Activated T-cell treated with anti-CD3 and anti-CD28 coated beads, Interleukin-2, amount 50 U/mL, for 72 hours (primary cell): ENCODE results near the gene PPFIBP1. TPM values are rescaled to one million over a fixed set of nuclear protein-coding genes. Genes with fewer than 3 reads are reported as not detected.
"Not testable (repeated sequence)": the region's sequence is repeated elsewhere in the genome, so short reads cannot be mapped to it uniquely, and the experiment has no call there.

Experiments used
- ATAC-seq, 2 donors: fragments of 150-1000 bp; cut with Tn5 transposase; replicated peaks in 1 of 2; 2 replicates each; pipeline ENCODE4 v1.10.0; 2021; ENCODE audit warnings: moderate library complexity in 2 of 2, mild to moderate bottlenecking in 1 of 2
- DNase-seq, 2 donors: peaks; one replicate each; pipeline ENCODE4 v3.0.0; 2021 to 2022; ENCODE audit warnings: mixed read lengths in 1 of 2
- H3K27ac Mint-ChIP-seq: one replicate; pipeline ENCODE4 v1.8.0; 2022; ENCODE audit warnings: mild to moderate bottlenecking, moderate library complexity, mixed read lengths
- H3K27me3 Mint-ChIP-seq: one replicate; pipeline ENCODE4 v1.8.0; 2022; ENCODE audit warnings: low read depth, mixed read lengths
- H3K36me3 Mint-ChIP-seq, 2 donors: one replicate each; pipeline ENCODE4 v1.8.0; 2022; ENCODE audit warnings: mixed read lengths in 2 of 2, mild to moderate bottlenecking in 1 of 2; ENCODE audit not compliant: insufficient read depth in 2 of 2
- H3K4me1 Mint-ChIP-seq: one replicate; pipeline ENCODE4 v1.8.0; 2022; ENCODE audit warnings: low read depth, mixed read lengths
- H3K4me3 Mint-ChIP-seq, 2 donors: one replicate each; pipeline ENCODE4 v1.8.0; 2022; ENCODE audit warnings: mild to moderate bottlenecking in 2 of 2, mixed read lengths in 2 of 2, moderate library complexity in 2 of 2
- H3K9me3 Mint-ChIP-seq, 2 donors: one replicate each; pipeline ENCODE4 v1.8.0; 2022; ENCODE audit warnings: mixed read lengths in 2 of 2
- total RNA-seq, 2 donors: library from RNA; stranded (reverse); gene quantifications; one replicate each; pipeline ENCODE4 v1.2.3, GENCODE V29; 2022

The PPFIBP1 gene
- total RNA-seq, 2 donors from 2014 or later = 7.5 to 8.1 TPM

DNA sequence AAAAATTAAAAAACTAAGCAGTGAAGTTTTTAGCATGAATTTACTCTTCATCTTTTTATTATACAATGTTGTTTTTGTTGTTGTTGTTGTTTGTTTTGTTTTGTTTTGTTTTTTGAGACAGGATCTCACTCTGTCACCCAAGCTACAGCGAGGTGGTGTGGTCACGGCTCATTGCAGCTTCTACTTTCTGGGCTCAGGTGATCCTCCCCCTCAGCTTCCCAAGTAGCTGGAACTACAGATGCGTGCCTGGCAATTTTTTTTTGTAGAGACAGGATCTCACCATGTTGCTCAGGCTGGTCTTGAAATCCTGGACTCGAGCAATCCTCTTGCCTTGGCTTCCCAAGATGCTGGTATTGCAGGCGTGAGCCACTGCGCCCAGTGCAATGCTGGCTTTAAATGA lies 11.3 kb downstream of the PPFIBP1 start:
- no peak for ATAC-seq
- DNase-seq = no peak
- Mint-ChIP-seq H3K9me3 (no peaks in the 10 kb centered on the region), H3K4me1 (peaks cover 46% of the 10 kb centered on the region), H3K27ac (no peak overlapping the region), H3K4me3 (no peak overlapping the region), H3K27me3 (peaks cover 12% of the 10 kb centered on the region), H3K36me3 (no peaks in the 10 kb centered on the region)

- Mint-ChIP-seq H3K27ac (no peak overlapping the region), H3K4me1 (peaks cover 41% of the 10 kb centered on the region), H3K36me3 (no peaks in the 10 kb centered on the region), H3K27me3 (peaks cover 6% of the 10 kb centered on the region), H3K4me3 (no peak overlapping the region), H3K9me3 (no peaks in the 10 kb centered on the region)
- ATAC-seq (no peak), DNase-seq (no peak)
Observed at GRCh38 chr12:27537855-27538675, 14.1 kb downstream of the PPFIBP1 start.

DNA sequence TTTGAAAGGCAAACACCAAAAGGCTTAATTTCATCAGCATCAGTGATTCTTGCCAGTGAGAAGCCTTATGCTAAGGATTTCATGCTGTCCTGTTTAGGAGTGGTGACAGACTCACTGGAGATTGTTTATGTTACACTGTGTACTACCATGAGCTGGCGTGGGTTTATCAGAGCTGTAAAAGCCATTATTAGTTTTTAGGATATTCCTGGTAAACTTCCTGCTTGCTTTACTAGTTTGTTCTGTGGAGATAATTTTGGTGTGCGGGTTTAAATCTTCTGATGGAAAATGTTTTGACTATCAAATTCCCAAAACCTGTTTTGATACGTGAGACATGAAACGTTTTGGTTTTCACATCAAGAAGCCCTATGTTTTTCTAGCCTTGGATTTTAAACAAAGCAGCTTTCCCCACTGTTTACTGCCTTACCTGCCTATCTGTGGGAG lies 15.2 kb downstream of the PPFIBP1 start:
- Mint-ChIP-seq H3K27me3 (peaks cover 6% of the 10 kb centered on the region), H3K9me3 (no peaks in the 10 kb centered on the region), H3K4me3 (no peak overlapping the region), H3K27ac (no peak overlapping the region), H3K4me1 (peaks cover 31% of the 10 kb centered on the region), H3K36me3 (peaks cover 0 to under 1% of the 10 kb centered on the region in 2 donors)
- no peak for DNase-seq
- ATAC-seq = no peak

DNA sequence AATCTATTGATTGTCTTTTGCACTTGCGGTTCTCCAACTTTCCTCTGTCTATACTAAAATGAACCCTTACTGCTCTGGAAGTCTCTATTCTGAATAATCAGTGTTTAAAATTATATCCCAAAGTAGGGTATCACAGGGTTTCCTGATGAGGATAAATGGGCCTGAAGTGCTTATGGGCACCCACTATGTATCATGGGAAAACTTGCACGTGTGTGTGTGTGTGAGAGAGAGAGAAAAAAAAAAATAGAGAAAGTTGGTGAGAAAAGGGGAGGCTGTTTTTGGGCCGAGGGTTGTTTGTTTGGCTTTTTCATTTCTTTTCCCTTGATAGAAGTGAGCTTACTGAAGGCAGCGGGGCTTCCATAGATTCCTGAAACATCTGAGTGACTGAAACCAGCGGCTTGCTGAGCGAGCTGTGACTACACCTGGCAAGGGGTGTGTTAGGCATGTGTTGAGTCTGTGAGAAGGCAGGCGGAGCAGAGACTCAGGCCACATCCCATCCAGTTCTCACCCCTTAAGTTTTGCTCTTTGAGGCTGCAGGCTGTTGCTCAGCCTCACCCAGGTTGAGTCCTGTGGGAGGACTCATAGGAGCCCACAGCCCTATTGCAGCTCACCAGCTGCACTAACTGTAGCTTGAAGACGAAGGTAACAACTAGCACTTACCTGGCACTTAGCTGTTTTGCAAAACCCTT lies 17.2 kb downstream of the PPFIBP1 start:
- Mint-ChIP-seq H3K4me1 (peaks cover 13% of the 10 kb centered on the region), H3K9me3 (peaks cover 0 to 3% of the 10 kb centered on the region in 2 donors), H3K27ac (no peak overlapping the region), H3K36me3 (peaks cover 0 to 2% of the 10 kb centered on the region in 2 donors), H3K4me3 (no peak overlapping the region), H3K27me3 (peaks cover 6% of the 10 kb centered on the region)
- ATAC-seq (no peak), DNase-seq (no peak)

DNA sequence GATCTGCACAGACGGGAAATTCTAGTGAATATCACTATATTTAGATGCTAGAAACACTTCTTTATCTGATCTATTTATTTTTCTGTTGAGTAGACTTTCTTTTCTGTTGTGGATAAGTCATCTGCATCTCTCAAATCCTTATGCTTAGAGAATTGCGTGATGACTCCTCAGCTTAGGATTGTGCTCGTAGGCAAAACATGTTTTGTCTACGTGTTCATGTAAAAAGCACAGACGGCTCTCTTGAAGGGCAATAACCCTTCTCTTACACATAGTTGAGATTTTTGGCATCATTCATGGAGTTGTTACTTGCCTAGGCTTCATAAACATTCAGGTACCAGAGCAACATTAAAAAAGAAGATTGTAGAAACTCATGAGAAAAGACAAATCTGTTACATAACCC lies 18.6 kb downstream of the PPFIBP1 start:
- H3K27ac Mint-ChIP-seq = no peak overlapping the region
- DNase-seq = no peak
- peaks cover 11% of the 10 kb centered on the region for H3K4me1 Mint-ChIP-seq
- no peak for ATAC-seq
- H3K9me3 Mint-ChIP-seq = peaks cover 0 to 3% of the 10 kb centered on the region in 2 donors
- peaks cover 0 to 2% of the 10 kb centered on the region in 2 donors for H3K36me3 Mint-ChIP-seq
- H3K27me3 Mint-ChIP-seq = peaks cover 14% of the 10 kb centered on the region
- H3K4me3 Mint-ChIP-seq = no peak overlapping the region

GRCh38 chr12:27544858-27545257 lies 20.9 kb downstream of the PPFIBP1 start:
- not testable (repeated sequence) for H3K27ac Mint-ChIP-seq, ATAC-seq, H3K9me3 Mint-ChIP-seq, H3K36me3 Mint-ChIP-seq, DNase-seq, H3K4me3 Mint-ChIP-seq
- Mint-ChIP-seq H3K4me1 (peaks cover 16% of the 10 kb centered on the region), H3K27me3 (peaks cover 26% of the 10 kb centered on the region)

DNA sequence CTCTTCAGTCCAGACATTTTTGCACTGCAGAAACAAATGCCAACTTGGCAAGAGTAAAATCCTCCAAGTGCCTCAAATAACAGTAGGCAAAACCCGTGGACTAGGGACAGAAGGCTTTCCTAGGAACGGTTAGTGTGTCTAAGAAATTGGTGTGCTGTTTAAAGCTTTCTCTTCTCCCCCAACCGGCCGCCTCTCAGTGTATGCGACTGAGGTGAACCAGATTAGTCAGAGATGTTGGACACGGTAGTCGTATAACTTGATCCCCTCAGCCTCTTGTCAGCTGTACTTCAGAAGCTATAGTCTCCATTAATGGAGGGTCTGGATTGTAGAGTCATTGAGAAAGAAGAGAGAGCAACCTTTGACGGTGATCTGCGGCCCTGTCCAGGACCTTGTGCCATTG lies 21.7 kb downstream of the PPFIBP1 start:
- Mint-ChIP-seq H3K36me3 (peaks cover 0 to 2% of the 10 kb centered on the region in 2 donors), H3K4me1 (peaks cover 16% of the 10 kb centered on the region), H3K4me3 (no peak overlapping the region), H3K27ac (no peak overlapping the region), H3K27me3 (peaks cover 26% of the 10 kb centered on the region), H3K9me3 (peaks cover 0 to 3% of the 10 kb centered on the region in 2 donors)
- DNase-seq (no peak), ATAC-seq (no peak)

GRCh38 chr12:27547592-27547991 lies 23.6 kb downstream of the PPFIBP1 start:
- H3K27me3 Mint-ChIP-seq = peaks cover 31% of the 10 kb centered on the region
- H3K9me3 Mint-ChIP-seq = peaks cover 0 to 3% of the 10 kb centered on the region in 2 donors
- ATAC-seq = no peak
- peaks cover 14% of the 10 kb centered on the region for H3K4me1 Mint-ChIP-seq
- peaks cover 0 to 2% of the 10 kb centered on the region in 2 donors for H3K36me3 Mint-ChIP-seq
- H3K4me3 Mint-ChIP-seq = no peak overlapping the region
- H3K27ac Mint-ChIP-seq = no peak overlapping the region
- no peak for DNase-seq

GRCh38 chr12:27548301-27549199 lies 24.5 kb downstream of the PPFIBP1 start:
- no peak overlapping the region for H3K4me3 Mint-ChIP-seq
- peaks cover 0 to 3% of the 10 kb centered on the region in 2 donors for H3K9me3 Mint-ChIP-seq
- DNase-seq (no peak), ATAC-seq (peak in 1 of 2 donors; percentile 11)
- H3K4me1 Mint-ChIP-seq = peaks cover 23% of the 10 kb centered on the region
- H3K27me3 Mint-ChIP-seq = peaks cover 40% of the 10 kb centered on the region
- no peak overlapping the region for H3K27ac Mint-ChIP-seq
- peaks cover 0 to 2% of the 10 kb centered on the region in 2 donors for H3K36me3 Mint-ChIP-seq

GRCh38 chr12:27549236-27549800 lies 25.3 kb downstream of the PPFIBP1 start:
- no peak for ATAC-seq
- H3K4me3 Mint-ChIP-seq = no peak overlapping the region
- no peak for DNase-seq
- H3K9me3 Mint-ChIP-seq = peaks cover 0 to 2% of the 10 kb centered on the region in 2 donors
- H3K27ac Mint-ChIP-seq = no peak overlapping the region
- H3K4me1 Mint-ChIP-seq = peaks cover 24% of the 10 kb centered on the region
- H3K36me3 Mint-ChIP-seq = peaks cover 0 to under 1% of the 10 kb centered on the region in 2 donors
- peaks cover 42% of the 10 kb centered on the region for H3K27me3 Mint-ChIP-seq

DNA sequence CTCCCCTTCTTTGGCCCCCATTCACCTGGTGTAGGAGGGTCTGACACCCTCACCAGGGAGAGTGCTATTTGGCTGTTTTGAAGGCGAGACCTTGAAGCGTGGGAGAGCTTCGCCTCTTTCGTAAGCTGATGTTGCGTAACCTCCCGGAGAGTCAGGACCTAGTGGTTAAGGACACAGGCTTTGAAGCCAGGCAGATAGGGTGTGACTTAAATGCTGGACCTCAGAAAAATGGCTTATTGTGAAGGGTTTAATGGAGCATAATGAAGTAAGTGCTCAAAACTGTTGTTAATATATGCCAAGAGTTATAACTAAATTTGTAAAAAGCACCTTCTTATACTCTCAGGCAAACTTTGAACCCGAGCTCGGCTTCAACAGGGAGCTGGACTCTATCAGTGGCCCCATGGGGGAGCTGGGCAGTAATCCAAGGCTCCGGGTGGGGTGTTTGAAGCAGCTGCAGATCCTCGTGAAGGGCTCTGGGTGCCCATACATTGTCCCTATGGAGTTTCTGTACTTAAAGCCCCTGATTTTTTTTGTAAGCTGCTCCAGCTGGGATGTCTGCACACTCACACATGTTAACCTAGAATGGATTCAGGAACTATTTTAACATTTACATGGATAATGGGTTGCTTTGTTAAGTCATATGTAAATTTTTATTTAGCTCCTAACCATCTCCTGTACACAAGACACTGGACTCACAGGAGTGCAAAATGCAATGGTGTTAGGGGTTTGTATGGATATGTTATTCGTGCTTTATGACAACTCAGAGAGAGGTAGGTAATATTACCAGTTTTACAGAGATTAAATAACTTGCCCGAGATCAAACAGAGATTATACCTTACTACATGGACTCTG lies 26.0 kb downstream of the PPFIBP1 start:
- H3K27me3 Mint-ChIP-seq = peaks cover 48% of the 10 kb centered on the region
- H3K4me1 Mint-ChIP-seq = peaks cover 24% of the 10 kb centered on the region
- ATAC-seq = no peak
- no peak for DNase-seq
- H3K36me3 Mint-ChIP-seq = no peaks in the 10 kb centered on the region
- H3K27ac Mint-ChIP-seq = no peak overlapping the region
- H3K4me3 Mint-ChIP-seq = no peak overlapping the region
- no peaks in the 10 kb centered on the region for H3K9me3 Mint-ChIP-seq

- no peaks in the 10 kb centered on the region for H3K36me3 Mint-ChIP-seq
- no peak overlapping the region for H3K27ac Mint-ChIP-seq
- no peaks in the 10 kb centered on the region for H3K9me3 Mint-ChIP-seq
- H3K4me3 Mint-ChIP-seq = no peak overlapping the region
- ATAC-seq (no peak), DNase-seq (no peak)
- H3K27me3 Mint-ChIP-seq = peaks cover 48% of the 10 kb centered on the region
- H3K4me1 Mint-ChIP-seq = peaks cover 24% of the 10 kb centered on the region
Observed at GRCh38 chr12:27550653-27550975, 26.6 kb downstream of the PPFIBP1 start.
